HL-60 (cell line): ENCODE measurements around the gene LGALS7B.

Source experiments
- DNase-seq, 2 experiments: peaks; one replicate each; pipeline ENCODE4 v3.0.0-alpha.2; 2010 to 2020; ENCODE audit warnings: low read depth in 1 of 2, low spot score in 1 of 2
- H3K27ac ChIP-seq: fragments of 250-450 bp; sonication (Bioruptor Pico); replicated peaks from 2 replicates; pipeline ENCODE4 v1.5.1; 2020; ENCODE audit warnings: mild to moderate bottlenecking, moderate library complexity
- H3K27me3 ChIP-seq: fragments of 250-450 bp; sonication (Bioruptor Pico); 2 replicates; pipeline ENCODE4 v1.5.1; 2021; ENCODE audit warnings: mild to moderate bottlenecking, moderate library complexity; ENCODE audit not compliant: insufficient read depth, poor library complexity, severe bottlenecking
- H3K4me3 ChIP-seq: replicated peaks from 2 replicates; pipeline ENCODE4 v1.5.1; 2011; ENCODE audit warnings: mild to moderate bottlenecking, control low read depth, low read length; ENCODE audit not compliant: insufficient read depth
- CTCF ChIP-seq: IDR thresholded peaks from one replicate; pipeline ENCODE4 v1.5.1; 2011; ENCODE audit warnings: low read length, control low read depth, inconsistent platforms; ENCODE audit not compliant: insufficient read depth
- GABPA ChIP-seq: IDR thresholded peaks from 2 replicates; pipeline ENCODE4 v1.6.1; 2012; ENCODE audit warnings: low read depth
- POLR2AphosphoS5 ChIP-seq: IDR thresholded peaks from 2 replicates; pipeline ENCODE4 v1.6.1; 2012; ENCODE audit warnings: low read depth
- SPI1 ChIP-seq: IDR thresholded peaks from 2 replicates; pipeline ENCODE4 v1.6.1; 2012; ENCODE audit warnings: low read depth, mild to moderate bottlenecking, borderline replicate concordance
- TF ChIP-seq, protein P1 (sequence below): IDR thresholded peaks from 2 replicates; pipeline ENCODE4 v1.6.1; 2012; ENCODE audit warnings: low read depth; ENCODE audit not compliant: insufficient replicate concordance

LGALS7B gene

DNA sequence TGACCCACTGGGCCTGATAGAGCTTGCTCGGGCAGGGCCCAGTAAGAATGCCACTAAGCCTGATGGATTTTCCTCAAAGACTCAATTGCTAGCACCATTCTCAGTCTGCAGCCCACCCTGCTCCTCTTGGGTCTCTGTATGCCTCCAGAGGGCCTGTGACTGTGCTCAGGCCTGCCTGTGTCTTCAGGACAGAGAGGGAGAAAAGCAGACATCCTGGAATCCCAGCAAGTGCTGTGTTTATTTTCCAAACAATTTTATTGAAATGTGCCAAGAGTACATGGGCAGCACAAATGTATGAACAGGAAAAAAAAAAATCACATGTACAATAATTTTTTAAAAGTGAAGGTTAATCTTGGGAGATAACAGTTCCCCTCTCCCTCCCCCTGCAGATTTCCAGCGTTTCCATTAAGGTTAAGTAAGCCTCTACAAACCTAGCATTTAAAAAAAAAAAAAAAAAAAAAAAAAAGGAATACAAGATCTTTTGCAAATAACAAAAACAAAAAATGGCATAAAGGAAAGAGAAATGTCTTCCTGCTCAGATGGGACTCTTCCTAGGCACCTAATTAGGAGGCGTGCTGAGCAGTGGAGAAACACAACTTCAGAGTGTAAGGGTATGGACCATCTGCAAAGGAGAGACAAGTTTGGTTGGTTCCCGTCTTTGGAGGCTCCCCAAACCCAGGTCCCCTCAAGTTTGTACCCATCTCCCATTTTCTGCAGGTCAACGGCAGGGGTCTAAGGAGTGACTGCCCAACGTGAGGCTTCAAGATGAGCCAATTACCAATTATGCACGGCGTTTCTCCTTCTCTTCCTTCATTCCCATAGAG is 47.4 kb downstream of the LGALS7B start:
- no peak for TF ChIP-seq SPI1
- DNase-seq, result no peak
- Histone ChIP-seq H3K27me3 (no peaks in the 10 kb centered on the region), H3K27ac (no peak overlapping the region), H3K4me3 (no peak overlapping the region)

- Histone ChIP-seq H3K4me3 (no peak overlapping the region), H3K27me3 (no peaks in the 10 kb centered on the region), H3K27ac (no peak overlapping the region)
- TF ChIP-seq POLR2AphosphoS5 (0 out of 2 replicates have a peak, but pooled peaks have one; percentile 48), SPI1 (no peak)
- DNase-seq, result no peak
Measured at GRCh38 chr19:38836983-38837626, 48.1 kb downstream of the LGALS7B start.

GRCh38 chr19:38837656-38838121 is 48.7 kb downstream of the LGALS7B start:
- no peak overlapping the region for H3K4me3 ChIP-seq
- H3K27ac ChIP-seq, result no peak overlapping the region
- TF ChIP-seq SPI1 (no peak), CTCF (no peak), POLR2AphosphoS5 (no peak; the same call in 1 of the 2 replicates)
- TF ChIP-seq, protein P1, sequence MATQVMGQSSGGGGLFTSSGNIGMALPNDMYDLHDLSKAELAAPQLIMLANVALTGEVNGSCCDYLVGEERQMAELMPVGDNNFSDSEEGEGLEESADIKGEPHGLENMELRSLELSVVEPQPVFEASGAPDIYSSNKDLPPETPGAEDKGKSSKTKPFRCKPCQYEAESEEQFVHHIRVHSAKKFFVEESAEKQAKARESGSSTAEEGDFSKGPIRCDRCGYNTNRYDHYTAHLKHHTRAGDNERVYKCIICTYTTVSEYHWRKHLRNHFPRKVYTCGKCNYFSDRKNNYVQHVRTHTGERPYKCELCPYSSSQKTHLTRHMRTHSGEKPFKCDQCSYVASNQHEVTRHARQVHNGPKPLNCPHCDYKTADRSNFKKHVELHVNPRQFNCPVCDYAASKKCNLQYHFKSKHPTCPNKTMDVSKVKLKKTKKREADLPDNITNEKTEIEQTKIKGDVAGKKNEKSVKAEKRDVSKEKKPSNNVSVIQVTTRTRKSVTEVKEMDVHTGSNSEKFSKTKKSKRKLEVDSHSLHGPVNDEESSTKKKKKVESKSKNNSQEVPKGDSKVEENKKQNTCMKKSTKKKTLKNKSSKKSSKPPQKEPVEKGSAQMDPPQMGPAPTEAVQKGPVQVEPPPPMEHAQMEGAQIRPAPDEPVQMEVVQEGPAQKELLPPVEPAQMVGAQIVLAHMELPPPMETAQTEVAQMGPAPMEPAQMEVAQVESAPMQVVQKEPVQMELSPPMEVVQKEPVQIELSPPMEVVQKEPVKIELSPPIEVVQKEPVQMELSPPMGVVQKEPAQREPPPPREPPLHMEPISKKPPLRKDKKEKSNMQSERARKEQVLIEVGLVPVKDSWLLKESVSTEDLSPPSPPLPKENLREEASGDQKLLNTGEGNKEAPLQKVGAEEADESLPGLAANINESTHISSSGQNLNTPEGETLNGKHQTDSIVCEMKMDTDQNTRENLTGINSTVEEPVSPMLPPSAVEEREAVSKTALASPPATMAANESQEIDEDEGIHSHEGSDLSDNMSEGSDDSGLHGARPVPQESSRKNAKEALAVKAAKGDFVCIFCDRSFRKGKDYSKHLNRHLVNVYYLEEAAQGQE, result no peak
- no peaks in the 10 kb centered on the region for H3K27me3 ChIP-seq
- no peak for DNase-seq

DNA sequence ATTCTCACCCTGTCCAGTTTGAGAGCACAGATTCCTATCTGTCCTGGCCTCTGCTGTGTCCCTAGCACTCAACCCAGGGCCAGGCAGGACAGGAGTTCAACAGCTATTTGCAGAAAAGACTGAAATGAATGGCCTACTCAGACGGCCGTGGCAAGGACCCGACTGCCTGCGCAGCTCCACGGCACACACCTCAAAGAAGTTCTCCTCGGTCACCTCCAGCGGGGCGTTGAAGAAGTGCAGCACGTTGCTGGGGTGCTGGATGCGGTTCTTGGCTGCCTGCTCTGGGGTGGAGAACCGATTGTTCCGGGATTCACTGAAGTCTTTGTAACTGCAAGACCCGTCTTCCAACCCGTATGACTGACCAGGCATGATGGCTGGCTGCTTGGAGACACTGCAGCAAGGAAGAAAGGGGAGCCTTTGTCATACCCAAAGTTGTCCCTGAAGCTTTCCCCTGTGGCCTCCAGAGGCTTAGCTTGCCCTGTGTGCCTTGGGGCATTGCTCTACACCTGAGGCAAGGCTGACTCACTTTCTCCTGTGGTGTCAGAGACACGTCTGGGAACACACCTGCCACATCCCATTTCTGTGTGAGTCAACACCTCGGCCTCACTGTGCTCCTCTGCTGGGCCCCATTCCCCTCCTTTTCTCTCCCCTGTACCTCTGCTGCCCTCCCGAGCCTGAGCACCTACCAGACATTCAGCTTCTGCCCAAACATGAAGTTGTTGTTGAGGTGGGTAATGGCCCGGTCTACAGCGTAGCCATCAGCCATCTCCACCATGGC is 49.4 kb downstream of the LGALS7B start:
- TF ChIP-seq, protein P1, result no peak
- no peak for TF ChIP-seq CTCF
- TF ChIP-seq GABPA, result no peak
- DNase-seq, result no peak
- no peak overlapping the region for H3K4me3 ChIP-seq
- no peaks in the 10 kb centered on the region for H3K27me3 ChIP-seq
- no peak overlapping the region for H3K27ac ChIP-seq
